Esophagus squamous epithelium (tissue), 5 donors: ENCODE measurements around the gene WDR5B. TPM values are rescaled to one million over a fixed set of nuclear protein-coding genes. Genes with fewer than 3 reads are reported as not detected.

Experiments used
- DNase-seq: peaks from one replicate; lab custom pipeline; 2025; lab: John Stamatoyannopoulos, UW
- H3K27ac ChIP-seq, 4 donors: fragments of 200-600 bp; sonication (generic); one replicate each; pipeline ENCODE4 v1.5.1; 2016 to 2019; ENCODE audit warnings: mild to moderate bottlenecking in 1 of 4
- H3K27me3 ChIP-seq, 4 donors: fragments of 200-600 bp; sonication (generic); 1 replicate in 3 of 4; 2 replicates in 1 of 4; pipeline versions ENCODE4 v1.5.1 to v1.6.0; 2017 to 2021; ENCODE audit warnings: antibody characterized with exemption in 1 of 4
- H3K36me3 ChIP-seq, 3 donors: fragments of 200-600 bp; sonication (generic); one replicate each; pipeline ENCODE4 v1.5.1; 2016 to 2019
- H3K4me1 ChIP-seq, 3 donors: fragments of 200-600 bp; sonication (generic); one replicate each; pipeline ENCODE4 v1.5.1; 2017 to 2019
- H3K4me3 ChIP-seq, 4 donors: fragments of 200-600 bp; sonication (generic); 1 replicate in 3 of 4; 2 replicates in 1 of 4; pipeline ENCODE4 v1.5.1; 2016 to 2019; ENCODE audit warnings: mild to moderate bottlenecking in 2 of 4, moderate library complexity in 1 of 4
- H3K9me3 ChIP-seq, 3 donors: fragments of 200-600 bp; sonication (generic); one replicate each; pipeline ENCODE4 v1.5.1; 2016 to 2019
- POLR2A ChIP-seq, 4 donors: fragments of 450-650 bp; IDR thresholded peaks; one replicate each; pipeline ENCODE4 v1.6.1; 2017; ENCODE audit warnings: antibody characterized with exemption in 4 of 4, mild to moderate bottlenecking in 4 of 4, moderate library complexity in 3 of 4
- WGBS, 2 donors: methylation state at CpG; one replicate each; pipeline ENCODE4 v1.1.5; 2018; 5-methylcytosine and 5-hydroxymethylcytosine counted together
- intact Hi-C: fragments of 100-400 bp; cut with DNase I; formaldehyde crosslinking; loops from one replicate; pipeline ENCODE4 v1.15.0; 2022
- total RNA-seq, 4 donors: library from RNA; depleted of rRNA; stranded (reverse); fragments of >200 nt; gene quantifications; one replicate each; pipeline ENCODE4 v1.1.0, GENCODE V29; 2016
- TF ChIP-seq, protein P1 (sequence below), 6 experiments: fragments of 450-650 bp in 4 of 6; fragments of 200-600 bp in 2 of 6; sonication (generic) in 2 of 6; IDR thresholded peaks; one replicate each; pipeline ENCODE4 v1.5.1; 2016 to 2019; ENCODE audit warnings: antibody characterized with exemption in 6 of 6, mild to moderate bottlenecking in 4 of 6, moderate library complexity in 4 of 6
- donor health status: DM: yes; HTN: yes; CAD: no.

Gene WDR5B
- total RNA-seq, 4 donors from 2014 or later = 0.57 to 4.6 (median 2.1) TPM

DNA sequence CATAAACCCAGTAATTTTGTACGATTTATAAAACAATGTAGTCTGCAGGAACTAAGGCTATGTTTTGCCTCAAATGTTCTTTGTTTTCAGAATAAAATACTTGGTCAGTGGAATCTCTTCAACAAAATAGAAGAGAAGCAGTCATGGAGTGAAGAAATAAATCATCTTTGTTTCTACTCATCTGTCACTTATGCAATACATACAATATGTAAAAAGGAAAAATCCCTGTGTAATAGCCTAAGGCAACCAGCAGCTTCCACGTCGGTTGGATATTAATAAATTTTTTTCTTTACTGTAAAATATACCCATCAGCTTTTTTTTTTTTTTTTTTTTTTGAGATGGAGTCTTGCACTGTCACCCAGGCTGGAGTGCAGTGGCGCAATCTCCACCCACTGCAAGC, 5.2 kb upstream of the WDR5B start:
- Histone ChIP-seq H3K27me3 (no peaks in the 10 kb centered on the region), H3K27ac (no peak overlapping the region), H3K4me1 (peaks cover 4 to 19% (median 4%) of the 10 kb centered on the region in 3 donors), H3K4me3 (no peak overlapping the region), H3K9me3 (no peaks in the 10 kb centered on the region), H3K36me3 (peaks cover 0 to 41% (median 0%) of the 10 kb centered on the region in 3 donors)
- 44 to 83% methylated on average over 4 of the region's 4 CpGs for WGBS, 2 donors
- TF ChIP-seq POLR2A (IDR thresholded peaks at IDR 0.05) = no peak
- TF ChIP-seq, protein P1, sequence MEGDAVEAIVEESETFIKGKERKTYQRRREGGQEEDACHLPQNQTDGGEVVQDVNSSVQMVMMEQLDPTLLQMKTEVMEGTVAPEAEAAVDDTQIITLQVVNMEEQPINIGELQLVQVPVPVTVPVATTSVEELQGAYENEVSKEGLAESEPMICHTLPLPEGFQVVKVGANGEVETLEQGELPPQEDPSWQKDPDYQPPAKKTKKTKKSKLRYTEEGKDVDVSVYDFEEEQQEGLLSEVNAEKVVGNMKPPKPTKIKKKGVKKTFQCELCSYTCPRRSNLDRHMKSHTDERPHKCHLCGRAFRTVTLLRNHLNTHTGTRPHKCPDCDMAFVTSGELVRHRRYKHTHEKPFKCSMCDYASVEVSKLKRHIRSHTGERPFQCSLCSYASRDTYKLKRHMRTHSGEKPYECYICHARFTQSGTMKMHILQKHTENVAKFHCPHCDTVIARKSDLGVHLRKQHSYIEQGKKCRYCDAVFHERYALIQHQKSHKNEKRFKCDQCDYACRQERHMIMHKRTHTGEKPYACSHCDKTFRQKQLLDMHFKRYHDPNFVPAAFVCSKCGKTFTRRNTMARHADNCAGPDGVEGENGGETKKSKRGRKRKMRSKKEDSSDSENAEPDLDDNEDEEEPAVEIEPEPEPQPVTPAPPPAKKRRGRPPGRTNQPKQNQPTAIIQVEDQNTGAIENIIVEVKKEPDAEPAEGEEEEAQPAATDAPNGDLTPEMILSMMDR (IDR thresholded peaks at IDR 0.05) = no peak
- no peak for DNase-seq
- intact Hi-C loops = no loop called here

DNA sequence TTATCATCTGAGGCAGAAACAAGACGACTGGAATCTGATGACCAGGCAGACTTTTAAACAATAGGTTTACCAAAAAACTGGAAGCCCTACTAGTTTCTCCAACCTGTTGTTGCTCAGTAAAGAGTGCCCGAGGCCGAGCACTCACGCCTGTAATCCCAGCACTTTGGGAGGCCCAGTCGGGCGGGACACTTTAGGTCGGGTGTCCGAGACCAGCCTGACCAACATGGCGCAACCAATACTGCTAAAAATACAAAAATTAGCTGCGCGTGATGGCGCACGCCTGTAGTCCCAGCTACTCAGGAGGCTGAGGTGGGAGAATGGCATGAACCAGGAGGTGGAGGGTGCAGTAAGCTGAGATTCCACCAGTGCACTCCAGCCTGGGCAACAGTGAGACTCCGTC, 1.1 kb upstream of the WDR5B start:
- TF ChIP-seq POLR2A (IDR thresholded peaks at IDR 0.05) = no peak
- TF ChIP-seq, protein P1 (IDR thresholded peaks at IDR 0.05) = peak in 1 of 6 experiments; percentile 3
- Histone ChIP-seq H3K36me3 (peaks cover 0 to 32% (median 0%) of the 10 kb centered on the region in 3 donors), H3K9me3 (no peaks in the 10 kb centered on the region), H3K27ac (peak overlapping the region; percentile 85 to 97 (median 92)), H3K27me3 (no peaks in the 10 kb centered on the region), H3K4me3 (peak overlapping the region; percentile 53 to 85 (median 64)), H3K4me1 (peaks cover 11 to 44% (median 12%) of the 10 kb centered on the region in 3 donors)
- no peak for DNase-seq
- WGBS, 2 donors = 40 to 52% methylated on average over 13 of the region's 14 CpGs
- intact Hi-C loops = no loop called here

DNA sequence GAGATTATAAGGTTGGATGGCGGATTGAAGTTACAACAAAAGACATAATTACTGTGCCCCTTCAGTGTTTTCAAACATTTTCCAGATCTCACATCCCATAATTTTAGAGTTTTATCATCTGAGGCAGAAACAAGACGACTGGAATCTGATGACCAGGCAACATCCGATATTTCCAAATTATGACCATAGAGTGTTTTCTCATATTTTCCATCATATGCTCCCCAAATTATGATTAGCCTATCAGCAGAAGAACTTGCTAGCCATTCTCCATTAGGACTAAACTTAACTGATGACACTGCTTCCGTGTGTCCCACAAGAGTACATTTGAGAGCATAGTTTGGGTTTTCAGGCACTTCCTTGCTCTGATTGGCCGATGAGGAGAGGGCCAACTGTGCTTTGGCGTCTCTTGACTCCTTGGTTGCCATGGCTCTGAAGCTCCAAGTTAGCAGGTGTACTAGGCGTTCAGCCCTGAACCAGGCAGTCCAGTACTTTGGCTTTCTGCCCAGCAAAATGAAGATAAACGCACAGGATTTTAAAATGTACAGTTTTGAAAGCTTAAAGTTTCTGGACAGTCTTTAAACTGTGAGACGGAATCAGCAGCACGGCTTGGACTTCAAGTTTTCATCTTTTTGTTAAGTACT, 638 bp downstream of the WDR5B start:
- TF ChIP-seq, protein P1 (IDR thresholded peaks at IDR 0.05) = no peak
- Histone ChIP-seq H3K27me3 (no peaks in the 10 kb centered on the region), H3K4me1 (peaks cover 11 to 44% (median 12%) of the 10 kb centered on the region in 3 donors), H3K36me3 (peaks cover 0 to 43% (median 0%) of the 10 kb centered on the region in 3 donors), H3K9me3 (no peaks in the 10 kb centered on the region), H3K27ac (peak overlapping the region; percentile 85 to 97 (median 92)), H3K4me3 (peak overlapping the region; percentile 53 to 85 (median 64))
- intact Hi-C loops = no loop called here
- WGBS, 2 donors = 21 to 24% methylated on average over 10 of the region's 10 CpGs
- no peak for DNase-seq

DNA sequence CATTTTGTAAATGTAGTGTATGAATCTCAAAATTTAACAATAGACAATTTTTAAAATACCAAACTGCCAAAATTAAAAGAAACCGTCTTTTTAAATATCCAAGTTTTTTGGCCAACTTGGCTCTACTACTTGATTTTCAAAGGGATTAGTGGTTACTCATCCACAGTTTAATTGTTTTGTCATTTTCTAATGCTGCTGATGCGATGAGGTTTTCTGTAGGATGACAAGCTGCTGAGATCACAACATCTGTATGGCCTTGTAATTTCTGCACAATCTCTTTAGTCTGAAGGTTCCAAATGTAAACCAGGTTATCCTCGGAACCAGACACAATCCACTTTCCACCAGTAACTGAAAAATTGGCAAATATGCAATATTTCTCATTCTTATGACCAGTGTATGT, 1.5 kb downstream of the WDR5B start:
- H3K27ac ChIP-seq = no peak overlapping the region
- no peaks in the 10 kb centered on the region for H3K9me3 ChIP-seq
- WGBS, 2 donors = 62 to 72% methylated on average over 3 of the region's 3 CpGs
- no peak for DNase-seq
- H3K4me3 ChIP-seq = no peak overlapping the region
- peaks cover 0 to 51% (median 0%) of the 10 kb centered on the region in 3 donors for H3K36me3 ChIP-seq
- no peaks in the 10 kb centered on the region for H3K27me3 ChIP-seq
- TF ChIP-seq POLR2A (IDR thresholded peaks at IDR 0.05) = no peak
- TF ChIP-seq, protein P1 (IDR thresholded peaks at IDR 0.05) = no peak
- intact Hi-C loops = no loop called here
- peaks cover 11 to 48% (median 12%) of the 10 kb centered on the region in 3 donors for H3K4me1 ChIP-seq

DNA sequence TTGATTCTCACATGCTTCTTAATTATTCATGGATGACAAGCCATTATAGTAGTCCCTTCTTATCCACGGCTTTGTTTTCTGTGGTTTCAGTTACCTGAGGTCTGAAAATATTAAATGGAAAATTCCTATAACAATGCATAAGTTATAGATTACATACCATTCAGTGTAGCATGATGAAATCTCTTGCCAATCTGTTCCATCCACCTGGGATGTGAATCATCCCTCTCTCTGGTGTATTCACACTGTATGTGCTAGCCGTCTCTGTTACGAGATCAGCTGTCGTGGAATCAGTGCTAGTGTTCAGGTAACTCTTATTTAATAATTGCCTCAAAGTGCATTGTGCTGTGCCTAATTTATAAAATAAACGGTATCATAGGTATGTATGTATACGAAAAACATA, 5.2 kb downstream of the WDR5B start:
- Histone ChIP-seq H3K4me3 (no peak overlapping the region), H3K27ac (no peak overlapping the region), H3K9me3 (no peaks in the 10 kb centered on the region), H3K4me1 (peaks cover 8 to 29% (median 8%) of the 10 kb centered on the region in 3 donors), H3K36me3 (peaks cover 0 to 84% (median 19%) of the 10 kb centered on the region in 3 donors), H3K27me3 (no peaks in the 10 kb centered on the region)
- DNase-seq = no peak
- TF ChIP-seq POLR2A (IDR thresholded peaks at IDR 0.05) = no peak
- TF ChIP-seq, protein P1 (IDR thresholded peaks at IDR 0.05) = no peak
- WGBS, 2 donors = 82 to 91% methylated on average over 6 of the region's 6 CpGs
- intact Hi-C loops = no loop called here
